ENCODE measurements around the gene PGA5.

GRCh38 chr11:61281581-61282250 lies 40.7 kb downstream of the PGA5 start:
- TF ChIP-seq CTCF (IDR thresholded peaks at IDR 0.05; ENCODE audit: insufficient read depth, low read length, poor library complexity, severe bottlenecking) = no peak
- TF ChIP-seq EZH2phosphoT487 (conservative IDR thresholded peaks at IDR 0.05; ENCODE audit: low read length) = no peak

Measured in SU-DHL-6 (cell line).